Erythroblast (primary cell): ENCODE results near the gene RBP3.

Source experiments
- GATA1 ChIP-seq: IDR thresholded peaks from 2 replicates; pipeline ENCODE4 v1.6.1; 2011; ENCODE audit warnings: low read depth, mild to moderate bottlenecking, control low read depth, low read length, moderate library complexity
- POLR2A ChIP-seq: IDR thresholded peaks from 2 replicates; pipeline ENCODE4 v1.6.1; 2011; ENCODE audit warnings: mild to moderate bottlenecking, low read length

GRCh38 chr10:47350671-47351640 is 2.8 kb downstream of the RBP3 start:
- TF ChIP-seq POLR2A = no peak
- no peak for TF ChIP-seq GATA1
